ENCODE data around the gene TPST2.
A peak's percentile ranks its signal among the peaks of the same experiment; 100 is the strongest.

Gene TPST2

GRCh38 chr22:26589845-26590736 is at the start of gene TPST2:
Gene TPST2 (minus strand): TSS chr22:26590132. CDS start chr22:26541630, 48,502 bp downstream.
- peak; percentile 73 for DNase-seq (ENCODE audit: low spot score)
- Mint-ChIP-seq H3K27ac (peak within 1 kb of the TSS; percentile 76), H3K27me3 (ENCODE audit: low read depth) (no peaks in the 10 kb centered on the region), H3K4me1 (ENCODE audit: low read depth) (peaks cover 47% of the 10 kb centered on the region), H3K9me3 (no peaks in the 10 kb centered on the region), H3K36me3 (ENCODE audit: low read depth) (peaks cover 8% of the 10 kb centered on the region), H3K4me3 (peak within 1 kb of the TSS; percentile 86)

GRCh38 chr22:26636296-26636695 is 46.4 kb upstream of the TPST2 start:
- Mint-ChIP-seq H3K4me1 (ENCODE audit: low read depth) (peaks cover 9% of the 10 kb centered on the region), H3K4me3 (no peak overlapping the region), H3K27me3 (ENCODE audit: low read depth) (peaks cover 4% of the 10 kb centered on the region), H3K27ac (no peak overlapping the region), H3K36me3 (ENCODE audit: low read depth) (no peaks in the 10 kb centered on the region), H3K9me3 (no peaks in the 10 kb centered on the region)
- DNase-seq (ENCODE audit: low spot score), result no peak

- Mint-ChIP-seq H3K27me3 (ENCODE audit: low read depth) (peaks cover 4% of the 10 kb centered on the region), H3K4me3 (no peak overlapping the region), H3K36me3 (ENCODE audit: low read depth) (no peaks in the 10 kb centered on the region), H3K27ac (no peak overlapping the region), H3K9me3 (peaks cover 4% of the 10 kb centered on the region), H3K4me1 (ENCODE audit: low read depth) (peaks cover 9% of the 10 kb centered on the region)
- no peak for DNase-seq (ENCODE audit: low spot score)
These were observed 45.2 kb upstream of the TPST2 start for GRCh38 chr22:26635117-26635516.

DNA sequence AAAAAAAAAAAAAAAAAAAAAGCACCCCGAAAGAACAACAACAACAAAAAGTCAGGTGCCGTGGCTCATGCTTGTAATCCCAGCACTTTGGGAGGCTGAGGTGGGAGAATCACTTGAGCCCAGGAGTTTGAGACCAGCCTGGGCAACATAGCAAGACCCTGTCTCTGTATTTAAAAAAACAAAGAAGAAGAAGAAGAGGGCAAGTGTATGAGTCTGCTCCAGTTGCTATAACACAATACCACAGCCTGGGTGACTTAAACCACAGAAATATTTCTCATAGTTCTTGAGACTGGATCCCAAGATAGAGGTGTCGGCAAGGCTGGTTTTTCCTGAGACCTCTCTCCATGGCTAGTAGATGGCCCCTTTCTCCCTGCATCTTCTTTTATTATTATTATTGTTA is 44.3 kb upstream of the TPST2 start:
- Mint-ChIP-seq H3K4me1 (ENCODE audit: low read depth) (peaks cover 7% of the 10 kb centered on the region), H3K9me3 (peaks cover 4% of the 10 kb centered on the region), H3K36me3 (ENCODE audit: low read depth) (no peaks in the 10 kb centered on the region), H3K4me3 (no peak overlapping the region), H3K27me3 (ENCODE audit: low read depth) (peaks cover 4% of the 10 kb centered on the region), H3K27ac (no peak overlapping the region)
- no peak for DNase-seq (ENCODE audit: low spot score)

GRCh38 chr22:26632422-26633155 is 42.7 kb upstream of the TPST2 start:
- no peaks in the 10 kb centered on the region for H3K36me3 Mint-ChIP-seq (ENCODE audit: low read depth)
- no peak overlapping the region for H3K4me3 Mint-ChIP-seq
- H3K27ac Mint-ChIP-seq, result no peak overlapping the region
- H3K4me1 Mint-ChIP-seq (ENCODE audit: low read depth), result peaks cover 7% of the 10 kb centered on the region
- peaks cover 4% of the 10 kb centered on the region for H3K27me3 Mint-ChIP-seq (ENCODE audit: low read depth)
- peaks cover 4% of the 10 kb centered on the region for H3K9me3 Mint-ChIP-seq
- no peak for DNase-seq (ENCODE audit: low spot score)

DNA sequence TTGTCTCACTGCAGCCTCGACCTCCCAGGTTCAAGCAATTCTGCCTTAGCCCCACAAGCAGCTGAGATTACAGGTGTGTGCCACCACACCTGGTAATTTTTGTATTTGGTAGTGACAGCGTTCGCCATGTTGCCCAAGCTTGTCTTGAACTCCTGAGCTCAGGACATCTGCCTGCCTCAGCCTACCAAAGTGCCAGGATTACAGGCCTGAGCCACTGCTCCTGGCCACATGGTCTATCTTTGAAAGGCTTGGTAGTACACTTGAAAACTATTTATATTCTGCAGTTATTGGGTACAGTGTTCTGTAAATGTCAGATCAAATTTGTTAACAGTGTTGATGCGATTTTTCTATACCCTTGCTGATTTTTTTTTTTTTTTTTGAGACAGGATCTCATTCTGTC is 41.4 kb upstream of the TPST2 start:
- Mint-ChIP-seq H3K27me3 (ENCODE audit: low read depth) (peaks cover 6% of the 10 kb centered on the region), H3K36me3 (ENCODE audit: low read depth) (no peaks in the 10 kb centered on the region), H3K4me3 (no peak overlapping the region), H3K27ac (no peak overlapping the region), H3K9me3 (peaks cover 4% of the 10 kb centered on the region), H3K4me1 (ENCODE audit: low read depth) (peaks cover 13% of the 10 kb centered on the region)
- no peak for DNase-seq (ENCODE audit: low spot score)

DNA sequence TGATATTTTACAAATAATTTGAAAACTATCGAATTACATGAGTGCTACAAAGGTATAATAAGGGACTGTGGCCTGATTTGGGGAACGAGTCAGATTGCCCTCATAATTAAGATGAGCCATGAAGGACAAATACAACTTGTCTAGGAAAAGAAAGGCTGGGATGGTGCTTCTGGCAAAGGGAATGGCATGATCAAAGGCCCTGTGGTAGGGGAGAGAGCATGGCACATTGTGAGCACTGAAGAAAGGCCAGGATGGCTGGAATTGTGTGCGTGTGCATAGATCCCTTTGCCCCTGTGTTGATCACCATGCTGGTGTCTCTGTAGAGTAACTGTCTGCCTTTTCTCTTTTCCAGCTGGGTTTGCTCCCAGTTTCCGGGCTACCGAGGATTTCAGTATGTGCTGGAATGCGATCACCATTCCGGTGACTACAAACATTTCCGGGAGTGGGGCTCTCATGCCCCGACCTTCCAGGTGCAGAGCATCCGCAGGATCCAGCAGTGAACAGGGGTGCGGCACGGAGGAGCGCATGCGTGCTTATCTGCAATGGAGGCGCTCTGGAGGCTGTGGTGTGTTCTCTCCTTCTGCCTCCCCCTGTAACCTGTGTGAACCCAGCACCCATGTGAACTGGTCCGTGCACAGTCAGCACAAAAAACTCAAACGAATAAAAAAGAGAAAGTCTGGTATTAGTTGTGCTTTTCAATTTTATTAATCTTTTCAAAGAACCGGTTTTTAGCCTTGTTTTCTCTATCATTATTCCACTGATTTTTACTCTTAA is 40.2 kb upstream of the TPST2 start:
- Mint-ChIP-seq H3K27ac (no peak overlapping the region), H3K4me1 (ENCODE audit: low read depth) (peaks cover 13% of the 10 kb centered on the region)
- no peak for DNase-seq (ENCODE audit: low spot score)

DNA sequence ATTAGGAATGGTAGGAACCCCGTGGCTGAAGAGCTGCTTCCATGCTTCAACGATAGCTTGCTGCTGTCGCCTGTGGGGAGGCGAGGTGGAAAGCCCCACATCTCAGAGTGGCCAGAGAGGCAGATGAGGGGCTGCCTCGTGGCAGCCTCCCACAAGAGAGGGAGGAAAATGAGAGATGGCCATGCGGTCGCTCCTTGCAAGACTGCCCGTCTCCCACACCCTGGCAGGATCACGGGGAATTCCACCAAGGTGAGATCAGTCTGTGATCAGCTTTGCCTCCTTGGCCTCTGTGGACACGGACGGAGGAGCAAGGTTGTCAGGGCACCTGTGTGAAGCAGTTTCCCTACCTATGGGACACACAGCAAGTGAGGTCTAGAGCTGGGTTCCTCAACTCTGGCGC is 34.9 kb upstream of the TPST2 start:
- no peak for DNase-seq (ENCODE audit: low spot score)
- no peaks in the 10 kb centered on the region for H3K36me3 Mint-ChIP-seq (ENCODE audit: low read depth)
- H3K27me3 Mint-ChIP-seq (ENCODE audit: low read depth), result peaks cover 2% of the 10 kb centered on the region
- H3K9me3 Mint-ChIP-seq, result no peaks in the 10 kb centered on the region
- peaks cover 5% of the 10 kb centered on the region for H3K4me1 Mint-ChIP-seq (ENCODE audit: low read depth)
- no peak overlapping the region for H3K4me3 Mint-ChIP-seq
- H3K27ac Mint-ChIP-seq, result no peak overlapping the region

More for the DNA sequence above, 40.2 kb upstream of the TPST2 start:
- no peaks in the 10 kb centered on the region for H3K36me3 Mint-ChIP-seq (ENCODE audit: low read depth)
- peaks cover 6% of the 10 kb centered on the region for H3K27me3 Mint-ChIP-seq (ENCODE audit: low read depth)
- H3K9me3 Mint-ChIP-seq, result peaks cover 4% of the 10 kb centered on the region
- no peak overlapping the region for H3K4me3 Mint-ChIP-seq

GRCh38 chr22:26623984-26624383 is 34.1 kb upstream of the TPST2 start:
- Mint-ChIP-seq H3K27me3 (ENCODE audit: low read depth) (peaks cover 2% of the 10 kb centered on the region), H3K4me1 (ENCODE audit: low read depth) (peaks cover 5% of the 10 kb centered on the region), H3K27ac (no peak overlapping the region), H3K9me3 (no peaks in the 10 kb centered on the region), H3K4me3 (no peak overlapping the region), H3K36me3 (ENCODE audit: low read depth) (no peaks in the 10 kb centered on the region)
- no peak for DNase-seq (ENCODE audit: low spot score)

DNA sequence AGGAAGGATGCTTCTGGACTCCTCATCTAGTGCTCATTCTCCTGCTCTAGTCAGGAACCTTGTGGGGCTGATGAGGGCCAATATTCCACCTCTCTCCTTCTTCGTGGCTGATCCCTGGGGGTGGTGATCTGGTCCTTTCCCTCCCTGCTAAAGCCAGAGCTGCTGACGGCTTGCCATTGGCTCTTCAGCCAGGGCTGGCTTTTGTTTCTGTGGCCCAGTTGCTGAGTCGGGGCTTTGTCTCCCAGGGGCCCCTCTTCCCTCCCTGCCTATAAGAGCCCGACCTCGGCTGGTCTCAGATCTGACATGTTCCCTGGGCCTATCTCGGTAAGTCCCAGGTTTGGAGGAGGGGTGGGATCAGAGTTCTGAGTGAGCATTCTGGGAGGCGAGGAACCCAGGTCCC is 31.7 kb upstream of the TPST2 start, which contains the start of gene CRYBA4:
TSS of gene CRYBA4 (plus strand) at position 301 of the 400 bp plus-strand sequence. CDS start 634 bp downstream, outside the sequence.
- peaks cover 2% of the 10 kb centered on the region for H3K27me3 Mint-ChIP-seq (ENCODE audit: low read depth)
- no peak within 1 kb of the TSS for H3K4me3 Mint-ChIP-seq
- H3K9me3 Mint-ChIP-seq, result no peaks in the 10 kb centered on the region
- DNase-seq (ENCODE audit: low spot score), result no peak
- H3K4me1 Mint-ChIP-seq (ENCODE audit: low read depth), result peaks cover 5% of the 10 kb centered on the region
- no peaks in the 10 kb centered on the region for H3K36me3 Mint-ChIP-seq (ENCODE audit: low read depth)
- H3K27ac Mint-ChIP-seq, result no peak within 1 kb of the TSS

GRCh38 chr22:26620197-26620596 is 30.3 kb upstream of the TPST2 start:
- H3K4me1 Mint-ChIP-seq (ENCODE audit: low read depth), result peaks cover 5% of the 10 kb centered on the region
- DNase-seq (ENCODE audit: low spot score), result no peak

GRCh38 chr22:26619510-26619909 is 29.6 kb upstream of the TPST2 start:
- H3K27ac Mint-ChIP-seq, result no peak overlapping the region

More at GRCh38 chr22:26620197-26620596, 30.3 kb upstream of the TPST2 start:
- H3K36me3 Mint-ChIP-seq (ENCODE audit: low read depth), result no peaks in the 10 kb centered on the region
- H3K27ac Mint-ChIP-seq, result no peak overlapping the region
- peaks cover 2% of the 10 kb centered on the region for H3K27me3 Mint-ChIP-seq (ENCODE audit: low read depth)
- no peaks in the 10 kb centered on the region for H3K9me3 Mint-ChIP-seq
- no peak overlapping the region for H3K4me3 Mint-ChIP-seq

DNA sequence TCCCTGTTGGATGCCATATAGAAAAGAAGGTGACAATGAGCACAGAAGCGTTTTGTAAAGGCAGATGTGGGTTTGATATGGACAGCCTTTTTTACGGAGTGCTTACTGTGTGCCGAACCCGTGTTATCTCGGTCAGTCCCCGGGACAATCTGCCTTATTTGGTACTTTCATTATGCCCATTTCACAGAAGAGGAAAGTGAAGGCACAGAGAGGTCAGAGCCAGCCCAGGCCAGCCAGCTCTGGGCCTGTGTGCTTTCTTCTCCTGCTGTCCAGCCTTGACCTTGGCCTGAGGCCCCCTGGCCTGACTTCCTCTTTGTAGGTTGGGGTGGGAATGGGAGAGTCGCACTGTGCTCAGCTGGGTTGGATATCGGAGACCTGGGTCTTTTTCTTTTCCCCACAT is 28.5 kb upstream of the TPST2 start:
- Mint-ChIP-seq H3K27me3 (ENCODE audit: low read depth) (peaks cover 6% of the 10 kb centered on the region), H3K27ac (no peak overlapping the region), H3K4me1 (ENCODE audit: low read depth) (peaks cover 6% of the 10 kb centered on the region), H3K9me3 (no peaks in the 10 kb centered on the region), H3K4me3 (no peak overlapping the region), H3K36me3 (ENCODE audit: low read depth) (no peaks in the 10 kb centered on the region)
- DNase-seq (ENCODE audit: low spot score), result no peak

More at GRCh38 chr22:26619510-26619909, 29.6 kb upstream of the TPST2 start:
- DNase-seq (ENCODE audit: low spot score), result no peak
- Mint-ChIP-seq H3K9me3 (no peaks in the 10 kb centered on the region), H3K4me3 (no peak overlapping the region), H3K4me1 (ENCODE audit: low read depth) (peaks cover 6% of the 10 kb centered on the region), H3K27me3 (ENCODE audit: low read depth) (peaks cover 2% of the 10 kb centered on the region), H3K36me3 (ENCODE audit: low read depth) (no peaks in the 10 kb centered on the region)

Data from T-helper 2 cell treated with Interferon-gamma antibody and Interleukin-4, amounts not matched to agents 5 μg/mL and 100 μg/mL, for 36 hours (primary cell).